ENCODE results near the gene NBAS.

- TF ChIP-seq CTCF (conservative IDR thresholded peaks at IDR 0.05; ENCODE audit: low read length) (no peak), EZH2phosphoT487 (IDR thresholded peaks at IDR 0.05; ENCODE audit: borderline replicate concordance, low read depth, low read length) (no peak)
Measured at GRCh38 chr2:15579641-15580040, 18.5 kb upstream of the NBAS start.

Data from OCI-LY7 (cell line).